HEK293T (cell line): Measurements from ENCODE around the gene CRB3.

Experiments used
- CTCF ChIA-PET: fragments of 350-600 bp; formaldehyde crosslinking; extraction: SDS; loops from one replicate; lab custom pipeline; 2021; ENCODE audit warnings: antibody characterized with exemption, inconsistent platforms; lab: Yijun Ruan, JAX
- POLR2A ChIA-PET: fragments of 350-600 bp; formaldehyde crosslinking; extraction: SDS; loops from one replicate; lab custom pipeline; 2020; ENCODE audit warnings: antibody characterized with exemption, inconsistent platforms; lab: Yijun Ruan, JAX
- DNase-seq: peaks from one replicate; pipeline ENCODE4 v3.0.0; 2012; ENCODE audit warnings: mixed read lengths; ENCODE audit errors: extremely low spot score
- ARNT ChIP-seq: fragments of 450-650 bp; IDR thresholded peaks from 2 replicates; pipeline ENCODE4 v1.6.1; 2017; ENCODE audit warnings: mild to moderate bottlenecking
- BHLHE40 ChIP-seq: fragments of 450-650 bp; IDR thresholded peaks from 2 replicates; pipeline ENCODE4 v1.6.1; 2016; ENCODE audit warnings: mild to moderate bottlenecking, moderate library complexity, borderline replicate concordance
- CTBP1 ChIP-seq: fragments of 450-650 bp; IDR thresholded peaks from 2 replicates; pipeline ENCODE4 v1.6.1; 2016; ENCODE audit warnings: borderline replicate concordance
- ELF4 ChIP-seq: fragments of 450-650 bp; IDR thresholded peaks from 2 replicates; pipeline ENCODE4 v1.6.1; 2017; ENCODE audit warnings: antibody characterized with exemption
- FOXA1 ChIP-seq: fragments of 450-650 bp; IDR thresholded peaks from 2 replicates; pipeline ENCODE4 v1.6.1; 2016; ENCODE audit warnings: mild to moderate bottlenecking
- FOXK2 ChIP-seq: fragments of 450-650 bp; IDR thresholded peaks from 2 replicates; pipeline ENCODE4 v1.6.1; 2016; ENCODE audit warnings: mild to moderate bottlenecking
- FOXM1 ChIP-seq: fragments of 450-650 bp; IDR thresholded peaks from 2 replicates; pipeline ENCODE4 v1.6.1; 2017; ENCODE audit warnings: mild to moderate bottlenecking, borderline replicate concordance
- HDGF ChIP-seq: fragments of 450-650 bp; IDR thresholded peaks from 2 replicates; pipeline ENCODE4 v1.6.1; 2017; ENCODE audit warnings: antibody characterized with exemption, borderline replicate concordance
- L3MBTL2 ChIP-seq: fragments of 450-650 bp; conservative IDR thresholded peaks from 2 replicates; pipeline ENCODE4 v1.6.1; 2016; ENCODE audit warnings: mild to moderate bottlenecking
- LEF1 ChIP-seq: fragments of 450-650 bp; IDR thresholded peaks from 2 replicates; pipeline ENCODE4 v1.6.1; 2017; ENCODE audit warnings: mild to moderate bottlenecking, borderline replicate concordance
- NFRKB ChIP-seq: fragments of 450-650 bp; IDR thresholded peaks from 2 replicates; pipeline ENCODE4 v1.6.1; 2016; ENCODE audit warnings: mild to moderate bottlenecking, moderate library complexity
- SP1 ChIP-seq: fragments of 450-650 bp; IDR thresholded peaks from 2 replicates; pipeline ENCODE4 v1.6.1; 2017
- SUZ12 ChIP-seq: fragments of 450-650 bp; IDR thresholded peaks from 2 replicates; pipeline ENCODE4 v1.6.1; 2016; ENCODE audit warnings: mild to moderate bottlenecking
- TARDBP ChIP-seq: fragments of 450-650 bp; IDR thresholded peaks from 2 replicates; pipeline ENCODE4 v1.6.1; 2016
- ZNF384 ChIP-seq: fragments of 450-650 bp; IDR thresholded peaks from 2 replicates; pipeline ENCODE4 v1.6.1; 2016
- TF ChIP-seq, protein P1 (sequence below): fragments of 450-650 bp; IDR thresholded peaks from 2 replicates; pipeline ENCODE4 v1.6.1; 2016

The CRB3 gene

DNA sequence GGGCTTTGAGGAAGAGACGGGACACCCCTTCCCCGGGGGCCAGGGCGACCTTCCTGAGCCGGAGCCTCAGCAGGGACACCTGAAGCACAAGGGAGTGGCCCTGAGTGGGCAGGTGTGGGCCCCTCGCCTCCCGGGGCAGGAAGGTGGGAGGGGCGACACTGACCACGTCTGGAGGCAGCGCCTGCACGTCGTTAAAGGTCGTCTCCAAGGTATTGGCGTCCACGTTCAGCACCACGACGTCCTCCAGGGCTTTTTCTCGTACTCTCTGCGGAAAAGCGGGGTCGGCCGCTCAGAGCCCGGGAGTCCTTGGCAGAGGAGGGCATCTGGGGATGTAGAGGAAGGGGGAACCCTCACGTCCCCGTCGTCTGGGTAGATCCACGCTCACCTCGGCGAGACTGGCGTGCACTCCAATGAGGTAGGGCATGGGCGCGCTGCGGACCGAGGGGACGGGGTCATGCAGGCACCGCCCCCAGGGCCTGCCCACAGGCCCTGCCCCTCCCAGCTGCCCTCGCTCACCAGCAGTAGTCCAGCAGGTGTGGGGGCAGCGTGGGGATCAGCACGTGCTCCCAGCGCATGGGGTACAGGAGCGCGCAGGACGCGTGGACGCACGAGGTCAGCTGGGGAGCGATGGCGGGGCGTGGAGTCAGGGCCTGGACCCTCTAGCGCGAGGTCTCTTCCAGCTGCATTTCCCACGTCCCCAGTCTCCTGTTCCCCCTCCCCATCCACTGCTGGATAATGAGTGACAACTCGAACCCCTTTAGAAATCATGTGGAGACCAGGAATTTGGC is 11.4 kb downstream of the CRB3 start:
- ChIA-PET CTCF (no interaction called here), POLR2A (no interaction called here)
- DNase-seq = peak; percentile 31
- TF ChIP-seq BHLHE40 = no peak
- TF ChIP-seq, protein P1, sequence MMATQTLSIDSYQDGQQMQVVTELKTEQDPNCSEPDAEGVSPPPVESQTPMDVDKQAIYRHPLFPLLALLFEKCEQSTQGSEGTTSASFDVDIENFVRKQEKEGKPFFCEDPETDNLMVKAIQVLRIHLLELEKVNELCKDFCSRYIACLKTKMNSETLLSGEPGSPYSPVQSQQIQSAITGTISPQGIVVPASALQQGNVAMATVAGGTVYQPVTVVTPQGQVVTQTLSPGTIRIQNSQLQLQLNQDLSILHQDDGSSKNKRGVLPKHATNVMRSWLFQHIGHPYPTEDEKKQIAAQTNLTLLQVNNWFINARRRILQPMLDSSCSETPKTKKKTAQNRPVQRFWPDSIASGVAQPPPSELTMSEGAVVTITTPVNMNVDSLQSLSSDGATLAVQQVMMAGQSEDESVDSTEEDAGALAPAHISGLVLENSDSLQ = peak; percentile 67
- TF ChIP-seq FOXM1 = no peak
- no peak for TF ChIP-seq SUZ12
- no peak for TF ChIP-seq CTBP1
- peak; percentile 19; the same call in 1 of the 2 replicates for TF ChIP-seq L3MBTL2

DNA sequence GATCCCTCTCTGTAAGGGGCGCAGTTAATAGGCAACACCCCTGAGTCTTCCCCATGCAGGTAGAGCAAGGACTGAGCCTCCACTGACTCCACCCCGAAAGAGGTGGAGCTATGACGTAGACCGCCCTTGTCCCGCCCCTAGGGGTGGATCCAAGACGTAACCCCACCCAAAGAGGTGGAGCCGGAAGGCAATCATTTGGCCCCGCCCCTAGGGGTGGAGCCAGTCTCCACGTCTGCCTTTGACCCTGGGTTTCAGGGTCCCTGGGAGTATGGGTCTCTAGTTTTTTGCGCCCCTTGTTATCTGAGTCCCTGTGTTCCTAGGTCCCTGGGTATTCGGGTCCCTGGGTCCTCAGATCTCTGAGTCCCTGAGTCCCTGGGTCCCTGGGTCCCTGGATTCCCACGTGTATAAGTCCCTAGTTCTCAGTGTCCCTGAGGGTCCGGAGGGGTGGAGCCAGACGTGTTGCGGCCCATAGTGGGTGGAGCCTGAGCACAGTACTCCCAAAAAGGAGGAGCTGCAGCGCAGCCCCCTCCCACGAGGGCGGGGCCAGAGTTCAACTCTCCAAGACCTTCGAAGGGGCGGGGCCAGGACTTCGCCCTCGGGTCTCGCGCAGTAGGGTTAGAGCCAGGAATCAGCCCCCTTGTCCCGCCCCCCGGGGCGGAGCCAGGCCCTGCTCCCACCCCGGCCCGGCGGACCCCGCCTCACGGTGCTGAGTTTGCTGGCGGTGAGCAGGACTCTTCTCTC is 12.3 kb downstream of the CRB3 start:
- POLR2A ChIA-PET = interaction anchor here (1.0 kb wide), 1 partner anchor 51 kb away, joined by 3 read pairs; no protein-coding TSS in a partner anchor
- TF ChIP-seq FOXA1 (no peak), FOXM1 (no peak), SUZ12 (no peak), L3MBTL2 (no peak), ZNF384 (no peak), SP1 (peak; percentile 55), HDGF (peak; percentile 63; the same call in 1 of the 2 replicates), ARNT (no peak), CTBP1 (no peak)
- TF ChIP-seq, protein P1 = no peak
- peak; percentile 98 for DNase-seq
- CTCF ChIA-PET = no interaction called here

DNA sequence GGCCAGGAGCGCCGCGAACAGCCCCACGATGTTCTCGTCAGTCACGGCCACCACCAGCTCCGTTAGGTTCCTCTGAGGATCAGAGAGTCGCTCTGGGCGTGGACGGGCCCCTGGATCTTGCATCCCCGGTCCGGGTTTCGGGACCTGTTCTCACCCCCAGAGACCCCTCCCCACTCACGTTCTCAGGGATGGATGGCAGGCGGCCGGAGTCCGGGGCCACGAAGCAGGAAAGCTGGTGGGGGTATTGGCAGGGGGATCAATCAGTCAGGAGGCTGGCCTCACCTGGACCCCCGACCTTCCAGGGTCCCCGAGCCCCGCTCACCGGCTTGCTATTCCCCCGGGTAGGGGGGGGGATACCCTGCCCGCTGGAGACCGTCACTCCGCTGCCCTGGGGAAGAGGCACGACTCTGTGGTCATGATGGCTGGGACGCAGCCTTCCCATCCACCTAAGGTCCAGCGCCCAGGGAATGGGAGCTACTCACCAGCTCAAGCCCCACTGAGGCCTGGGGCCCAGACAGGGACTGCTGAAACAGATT is 12.9 kb downstream of the CRB3 start:
- ChIA-PET POLR2A (interaction anchor here (1.0 kb wide), 1 partner anchor 52 kb away, joined by 3 read pairs; no protein-coding TSS in a partner anchor), CTCF (no interaction called here)
- DNase-seq = no peak
- TF ChIP-seq TARDBP (no peak), FOXA1 (no peak)

DNA sequence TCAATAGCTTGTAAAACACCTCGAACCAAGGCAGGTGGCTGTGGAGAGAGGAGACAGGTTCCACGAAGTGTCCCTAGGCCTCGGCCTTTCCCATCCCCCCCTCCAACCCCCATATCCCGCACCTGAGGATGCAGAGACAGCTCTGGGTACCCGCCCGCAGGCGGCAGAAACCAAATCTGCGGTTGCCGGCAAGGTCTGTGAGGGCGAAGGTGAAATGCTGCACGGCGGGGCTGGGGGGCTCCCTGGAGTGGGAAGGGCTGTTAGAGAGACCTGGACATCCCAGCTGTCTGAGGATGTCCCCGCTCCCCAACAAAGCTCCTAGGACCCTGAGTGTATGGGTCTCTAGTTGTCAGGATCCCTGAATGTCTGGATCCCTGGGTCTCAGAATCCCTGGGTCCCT is 14.7 kb downstream of the CRB3 start:
- TF ChIP-seq ELF4 (no peak), FOXK2 (no peak), FOXM1 (no peak), HDGF (no peak), TARDBP (no peak), L3MBTL2 (no peak)
- no peak for DNase-seq
- ChIA-PET POLR2A (no interaction called here), CTCF (no interaction called here)

DNA sequence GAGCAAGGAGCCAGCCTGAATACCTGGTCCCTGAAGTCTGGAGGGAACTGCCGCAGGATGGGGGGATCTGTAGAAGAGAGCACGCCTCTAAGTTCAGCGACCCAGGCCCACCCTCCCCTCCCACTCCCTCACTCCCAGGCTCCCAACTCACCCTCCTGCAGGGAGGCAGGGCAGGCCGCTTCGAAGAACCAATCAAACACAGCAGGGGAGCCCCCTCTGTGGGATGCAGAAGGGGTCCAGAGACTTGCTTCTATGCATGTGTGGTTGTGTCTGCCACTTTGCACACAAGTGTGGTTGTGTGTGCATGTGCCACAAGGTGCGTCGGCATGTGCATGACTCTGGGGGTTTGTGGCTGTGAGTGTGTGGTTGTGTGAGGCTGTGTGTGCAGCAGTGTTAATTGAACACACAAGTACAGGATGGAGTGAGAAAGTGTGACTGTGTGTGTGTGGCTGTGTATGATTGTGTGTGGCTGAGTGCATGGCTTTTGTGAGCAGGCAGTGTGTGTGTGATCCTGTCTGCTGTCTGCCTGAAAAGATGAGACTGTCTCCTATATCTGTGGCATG is 15.8 kb downstream of the CRB3 start:
- no peak for TF ChIP-seq SP1
- TF ChIP-seq BHLHE40 = no peak
- TF ChIP-seq, protein P1 = no peak
- TF ChIP-seq ZNF384 = no peak
- TF ChIP-seq LEF1 = no peak
- TF ChIP-seq SUZ12 = no peak
- no peak for TF ChIP-seq FOXK2
- no peak for TF ChIP-seq NFRKB
- TF ChIP-seq HDGF = no peak
- DNase-seq = no peak
- CTCF ChIA-PET = no interaction called here
- POLR2A ChIA-PET = no interaction called here

DNA sequence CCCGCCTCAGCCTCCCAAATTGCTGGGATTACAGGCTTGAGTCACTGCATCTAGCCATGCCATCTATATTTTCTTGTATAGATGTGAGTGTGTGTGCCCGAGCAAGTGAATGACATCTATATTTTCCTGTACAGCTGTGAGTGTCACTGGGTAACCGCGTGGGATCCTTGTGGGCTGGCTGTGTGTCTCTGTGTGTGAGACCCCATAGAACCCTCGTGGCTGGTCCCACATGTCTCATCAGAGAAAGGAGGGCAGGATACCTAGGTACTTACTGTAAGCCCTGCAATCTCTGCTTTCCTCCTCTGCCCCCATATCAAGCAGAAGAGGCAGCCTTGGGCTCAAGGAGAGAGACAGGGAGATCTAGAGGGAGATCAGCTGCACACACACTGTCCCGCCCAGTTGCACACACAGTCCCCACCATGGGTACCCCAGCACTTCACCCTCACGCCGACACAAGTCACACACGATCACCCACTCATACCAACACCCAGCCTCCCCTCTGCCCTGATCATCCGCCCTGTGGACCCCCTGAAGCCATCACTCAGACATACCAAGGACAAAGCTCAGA is 16.9 kb downstream of the CRB3 start:
- TF ChIP-seq LEF1 (no peak), CTBP1 (no peak), L3MBTL2 (no peak), ARNT (no peak), TARDBP (no peak), SUZ12 (no peak), FOXM1 (no peak), HDGF (no peak), FOXK2 (no peak), ELF4 (no peak), FOXA1 (no peak), NFRKB (no peak), BHLHE40 (no peak)
- TF ChIP-seq, protein P1 = no peak
- POLR2A ChIA-PET = no interaction called here
- CTCF ChIA-PET = interaction anchor here (0.6 to 1.0 kb wide), 3 partner anchors 28 to 383 kb away, joined by 3 read pairs; no protein-coding TSS in a partner anchor
- DNase-seq = no peak
